ENCODE data around the gene KRTAP10-8. TPM values are rescaled to one million over a fixed set of nuclear protein-coding genes. Genes with fewer than 3 reads are reported as not detected.

The KRTAP10-8 gene
- total RNA-seq, 4 donors from 2014 or later = not detected

GRCh38 chr21:44647222-44647552 lies 35.3 kb downstream of the KRTAP10-8 start:
- DNase-seq (no peak), ATAC-seq (no peak)
- Histone ChIP-seq H3K4me3 (no peak overlapping the region), H3K27ac (no peak overlapping the region), H3K4me1 (no peaks in the 10 kb centered on the region), H3K36me3 (no peaks in the 10 kb centered on the region), H3K9me3 (no peaks in the 10 kb centered on the region), H3K27me3 (peaks cover 10 to 16% (median 11%) of the 10 kb centered on the region in 3 donors)
- intact Hi-C loops (cut with DNase I; ENCODE audit: low total_unique reads) = no loop called here
- TF ChIP-seq CTCF (IDR thresholded peaks at IDR 0.05 in 4 of 5, conservative IDR thresholded peaks at IDR 0.05 in 1 of 5) = no peak
- no peak for TF ChIP-seq POLR2A (IDR thresholded peaks at IDR 0.05)
- in situ Hi-C loops (cut with MboI; ENCODE audit: low sequenced_read_pairs in 4 of 4) = no loop called here

- TF ChIP-seq CTCF (IDR thresholded peaks at IDR 0.05 in 4 of 5, conservative IDR thresholded peaks at IDR 0.05 in 1 of 5) (no peak), POLR2A (IDR thresholded peaks at IDR 0.05) (no peak)
- ATAC-seq (no peak), DNase-seq (no peak)
- H3K27me3 ChIP-seq = peaks cover 10 to 16% (median 11%) of the 10 kb centered on the region in 3 donors
- no peak overlapping the region for H3K27ac ChIP-seq
- in situ Hi-C loops (cut with MboI; ENCODE audit: low sequenced_read_pairs in 4 of 4) = no loop called here
- no peak overlapping the region for H3K4me3 ChIP-seq
- no peaks in the 10 kb centered on the region for H3K4me1 ChIP-seq
- H3K9me3 ChIP-seq = no peaks in the 10 kb centered on the region
- intact Hi-C loops (cut with DNase I; ENCODE audit: low total_unique reads) = no loop called here
- H3K36me3 ChIP-seq = no peaks in the 10 kb centered on the region
Observed at GRCh38 chr21:44648557-44649311, 36.9 kb downstream of the KRTAP10-8 start.

GRCh38 chr21:44649521-44650100 lies 37.7 kb downstream of the KRTAP10-8 start:
- in situ Hi-C loops (cut with MboI; ENCODE audit: low sequenced_read_pairs in 4 of 4) (no loop called here), intact Hi-C loops (cut with DNase I; ENCODE audit: low total_unique reads) (no loop called here)
- Histone ChIP-seq H3K9me3 (no peaks in the 10 kb centered on the region), H3K4me3 (no peak overlapping the region), H3K4me1 (no peaks in the 10 kb centered on the region), H3K27ac (no peak overlapping the region), H3K36me3 (no peaks in the 10 kb centered on the region), H3K27me3 (peaks cover 10 to 16% (median 11%) of the 10 kb centered on the region in 3 donors)
- TF ChIP-seq CTCF (IDR thresholded peaks at IDR 0.05 in 4 of 5, conservative IDR thresholded peaks at IDR 0.05 in 1 of 5) (no peak), POLR2A (IDR thresholded peaks at IDR 0.05) (no peak)
- ATAC-seq (no peak), DNase-seq (no peak)

GRCh38 chr21:44650265-44650972 lies 38.5 kb downstream of the KRTAP10-8 start:
- H3K4me3 ChIP-seq = no peak overlapping the region
- H3K27ac ChIP-seq = no peak overlapping the region
- intact Hi-C loops (cut with DNase I; ENCODE audit: low total_unique reads) (no loop called here), in situ Hi-C loops (cut with MboI; ENCODE audit: low sequenced_read_pairs in 4 of 4) (no loop called here)
- ATAC-seq = no peak
- no peaks in the 10 kb centered on the region for H3K9me3 ChIP-seq
- no peaks in the 10 kb centered on the region for H3K36me3 ChIP-seq
- H3K4me1 ChIP-seq = no peaks in the 10 kb centered on the region
- H3K27me3 ChIP-seq = peaks cover 8 to 16% (median 11%) of the 10 kb centered on the region in 3 donors
- DNase-seq = no peak
- TF ChIP-seq CTCF (IDR thresholded peaks at IDR 0.05 in 4 of 5, conservative IDR thresholded peaks at IDR 0.05 in 1 of 5) = no peak
- no peak for TF ChIP-seq POLR2A (IDR thresholded peaks at IDR 0.05)

Data from gastrocnemius medialis (tissue), 4 donors.